HepG2 (cell line): ENCODE results near the gene PCDHGA9. TPM values are rescaled to one million over a fixed set of nuclear protein-coding genes. Genes with fewer than 3 reads are reported as not detected.
A peak's percentile ranks its signal among the peaks of the same experiment; 100 is the strongest.

Experiments used
- ATAC-seq: fragments of 200-7000 bp; cut with Tn5 transposase; 3 replicates; pipeline ENCODE4 v1.9.1; 2020; ENCODE audit warnings: mild to moderate bottlenecking, moderate library complexity
- Bru-seq: library from RNA; stranded (reverse); fragments of 400-500 nt; gene quantifications from one replicate; lab custom pipeline; 2021; lab: Mats Ljungman, UMichigan
- BruChase-seq, 2 experiments: library from RNA; stranded (reverse); fragments of 400-500 nt; gene quantifications; one replicate each; lab custom pipeline; 2021; lab: Mats Ljungman, UMichigan
- BruUV-seq: library from RNA; stranded (reverse); fragments of 400-500 nt; replicated peaks from 2 replicates; lab custom pipeline; 2021; lab: Mats Ljungman, UMichigan
- CTCF ChIA-PET: fragments of 300-600 bp; formaldehyde crosslinking; extraction: SDS; loops from one replicate; lab custom pipeline; 2021; ENCODE audit warnings: low total read pairs, inconsistent platforms, low intra/inter-chr PET ratio; lab: Yijun Ruan, JAX
- POLR2A ChIA-PET: fragments of 350-600 bp; sonication (Branson Sonifier 250); formaldehyde crosslinking; loops from one replicate; lab custom pipeline; 2020; ENCODE audit warnings: antibody characterized with exemption, inconsistent platforms; lab: Yijun Ruan, JAX
- DNase-seq: peaks from one replicate; pipeline ENCODE4 v3.0.0-alpha.2; 2015; ENCODE audit warnings: low spot score
- FAIRE-seq: peaks from 3 replicates; lab custom pipeline; 2011; peaks lifted over from hg19 to GRCh38; lab: Jason Lieb, UNC
- H2AFZ ChIP-seq: one replicate; pipeline ENCODE4 v1.6.1; 2011; ENCODE audit warnings: low read length, inconsistent platforms
- H3K27ac ChIP-seq: fragments of 300-600 bp; 3 replicates; pipeline ENCODE4 v1.8.0; 2011; ENCODE audit warnings: mixed run types, mild to moderate bottlenecking, mixed read lengths, low read length, inconsistent platforms; ENCODE audit not compliant: insufficient read depth; ENCODE audit errors: extremely low read length
- H3K27me3 ChIP-seq, 2 experiments: fragments of 200-600 bp in 1 of 2; 2 replicates in 1 of 2; 3 replicates in 1 of 2; pipeline versions ENCODE4 v1.6.0 to v1.8.0; 2011; ENCODE audit warnings: low read length in 2 of 2, mild to moderate bottlenecking in 2 of 2, moderate library complexity in 2 of 2, inconsistent platforms in 1 of 2; ENCODE audit not compliant: insufficient read depth in 2 of 2, control insufficient read depth in 1 of 2
- H3K36me3 ChIP-seq, 2 experiments: fragments of 200-600 bp in 1 of 2; replicated peaks in 1 of 2; 2 replicates in 1 of 2; 3 replicates in 1 of 2; pipeline versions ENCODE4 v1.5.1 to v1.8.0; 2011; ENCODE audit warnings: low read length in 2 of 2, inconsistent platforms in 1 of 2; ENCODE audit not compliant: insufficient read depth in 2 of 2, control insufficient read depth in 1 of 2
- H3K4me1 ChIP-seq: 2 replicates; pipeline ENCODE4 v1.5.1; 2012; ENCODE audit warnings: low read length, inconsistent platforms; ENCODE audit not compliant: insufficient read depth
- H3K4me2 ChIP-seq: 2 replicates; pipeline ENCODE4 v1.6.0; 2011; ENCODE audit warnings: low read depth, low read length, inconsistent platforms
- H3K4me3 ChIP-seq, 3 experiments: fragments of 200-600 bp in 1 of 3; sonication (generic), shearing (Covaris generic) in 1 of 3; replicated peaks in 1 of 3; 2 replicates each; pipeline ENCODE4 v1.5.1; 2011 to 2016; ENCODE audit warnings: low read length in 3 of 3, inconsistent platforms in 2 of 3, low read depth in 2 of 3, mild to moderate bottlenecking in 2 of 3, control low read depth in 1 of 3, mixed read lengths in 1 of 3; ENCODE audit not compliant: insufficient read depth in 1 of 3
- H3K79me2 ChIP-seq: one replicate; pipeline ENCODE4 v1.6.1; 2011; ENCODE audit warnings: low read length, inconsistent platforms; ENCODE audit not compliant: insufficient read depth
- H3K9ac ChIP-seq: 2 replicates; pipeline ENCODE4 v1.6.0; 2011; ENCODE audit warnings: mild to moderate bottlenecking, low read depth, low read length, inconsistent platforms; ENCODE audit not compliant: insufficient read depth
- H3K9me3 ChIP-seq: 2 replicates; pipeline ENCODE4 v1.5.1; 2012; ENCODE audit warnings: mild to moderate bottlenecking, low read length
- H4K20me1 ChIP-seq: 2 replicates; pipeline ENCODE4 v1.6.0; 2011; ENCODE audit warnings: inconsistent platforms, mild to moderate bottlenecking, low read length, moderate library complexity; ENCODE audit not compliant: insufficient read depth
- SOX13 ChIP-seq, 3 experiments: fragments of 450-650 bp in 1 of 3; sonication (generic) in 1 of 3; formaldehyde crosslinking in 1 of 3; IDR thresholded peaks in 2 of 3; conservative IDR thresholded peaks in 1 of 3; 2 replicates each; pipeline versions ENCODE4 v1.5.0 to v1.6.1; 2016 to 2020; ENCODE audit warnings: antibody characterized with exemption in 1 of 3, mild to moderate bottlenecking in 1 of 3, missing compliant biosample characterization in 1 of 3, missing genetic modification reagents in 1 of 3, moderate library complexity in 1 of 3
- STAG1 ChIP-seq: sonication (generic); formaldehyde crosslinking; IDR thresholded peaks from 2 replicates; pipeline ENCODE4 v1.4.0; 2020; ENCODE audit warnings: missing genetic modification reagents
- WGBS: methylation state at CpG from one replicate; pipeline ENCODE4 v1.1.6; 2017; ENCODE audit warnings: low lambda C conversion rate; 5-methylcytosine and 5-hydroxymethylcytosine counted together
- in situ Hi-C: cut with HindIII; loops from 2 replicates; pipeline ENCODE4 v1.10.0; 2017; ENCODE audit warnings: low pct_unique_long_range_greater_than_20kb; ENCODE audit not compliant: extremely low pct_ligation_motif_present
- intact Hi-C: fragments of 100-400 bp; cut with micrococcal nuclease; formaldehyde crosslinking; loops from one replicate; pipeline ENCODE4 v1.10.0; 2022; ENCODE audit not compliant: unreplicated experiment
- long read RNA-seq, 2 experiments: library from RNA in 1 of 2; library from polyadenylated mRNA in 1 of 2; stranded (forward) in 1 of 2; unstranded in 1 of 2; transcript quantifications; one replicate each; pipeline ENCODE4 v2.0.0, GENCODE V29; 2019 to 2022
- polyA minus RNA-seq, 3 experiments: library from RNA; depleted of rRNA, polyadenylated mRNA; stranded (reverse); fragments of >200 nt; gene quantifications; 2 replicates each; pipeline ENCODE4 v1.2.3, GENCODE V29; 2011; ENCODE audit warnings: low replicate concordance in 1 of 3
- polyA plus RNA-seq, 8 experiments: library from polyadenylated mRNA; depleted of rRNA in 3 of 8; stranded (reverse) in 7 of 8; unstranded in 1 of 8; fragments of >200 nt; fragmentation: Illumina TruSeq in 4 of 8; extraction: Trizol in 4 of 8; gene quantifications; 2 replicates each; pipeline versions ENCODE4 v1.2.1 to v1.2.3, GENCODE V29; 2011 to 2016; ENCODE audit warnings: low read depth in 4 of 8, missing spikeins in 1 of 8, mixed read lengths in 1 of 8; ENCODE audit not compliant: insufficient read depth in 1 of 8
- total RNA-seq, 5 experiments: library from RNA; depleted of rRNA; stranded (reverse); fragments of >200 nt; fragmentation: Illumina TruSeq; extraction: Trizol; gene quantifications; 2 replicates each; pipeline ENCODE4 v1.2.3, GENCODE V29; 2016; ENCODE audit warnings: low read depth in 1 of 5
- TF ChIP-seq, protein P1 (sequence below): sonication (generic); formaldehyde crosslinking; IDR thresholded peaks from 2 replicates; pipeline ENCODE4 v1.5.0; 2020; ENCODE audit warnings: mild to moderate bottlenecking, missing genetic modification reagents, moderate library complexity

PCDHGA9 gene
- 0.38 TPM in 1 of 2 replicates, not detected in the other for total RNA-seq (2016; rRNA removed; fragmentation: Illumina TruSeq; extraction: Trizol)
- total RNA-seq (2016; cell fraction: cytosol; rRNA removed; fragmentation: Illumina TruSeq; extraction: Trizol; ENCODE audit: low read depth): not detected in 2 replicates
- 0.22 TPM in 1 of 2 replicates, not detected in the other for total RNA-seq (2016; cell fraction: insoluble cytoplasmic fraction; rRNA removed; fragmentation: Illumina TruSeq; extraction: Trizol)
- total RNA-seq (2016; cell fraction: membrane; rRNA removed; fragmentation: Illumina TruSeq; extraction: Trizol): not detected in 2 replicates
- 1.1 and 1.8 TPM in 2 replicates for total RNA-seq (2016; cell fraction: nucleus; rRNA removed; fragmentation: Illumina TruSeq; extraction: Trizol)
- polyA plus RNA-seq (2011; rRNA removed): 0.04 and 0.09 TPM in 2 replicates
- polyA plus RNA-seq (2011; cell fraction: cytosol; rRNA removed): not detected in 2 replicates
- polyA plus RNA-seq (2011; cell fraction: nucleus; rRNA removed): 0.59 and 0.68 TPM in 2 replicates
- polyA plus RNA-seq (2012): not detected in 2 replicates
- polyA plus RNA-seq (2016; cell fraction: cytosol; fragmentation: Illumina TruSeq; extraction: Trizol; ENCODE audit: low read depth): not detected in 2 replicates
- not detected in 2 replicates for polyA plus RNA-seq (2016; cell fraction: insoluble cytoplasmic fraction; fragmentation: Illumina TruSeq; extraction: Trizol; ENCODE audit: low read depth)
- not detected in 2 replicates for polyA plus RNA-seq (2016; cell fraction: membrane; fragmentation: Illumina TruSeq; extraction: Trizol; ENCODE audit: low read depth)
- 0.17 and 0.18 TPM in 2 replicates for polyA plus RNA-seq (2016; cell fraction: nucleus; fragmentation: Illumina TruSeq; extraction: Trizol; ENCODE audit: insufficient read depth, low read depth)
- polyA minus RNA-seq (2011; rRNA and poly(A)+ RNA removed; ENCODE audit: low replicate concordance): 0.14 and 1.1 TPM in 2 replicates
- not detected in 2 replicates for polyA minus RNA-seq (2011; cell fraction: cytosol; rRNA and poly(A)+ RNA removed)
- polyA minus RNA-seq (2011; cell fraction: nucleus; rRNA and poly(A)+ RNA removed): 3.2 and 4.7 TPM in 2 replicates
- percentile 39 among the genes with signal in this experiment for Bru-seq, nascent RNA
- BruChase-seq, experiment 1, labeled RNA remaining after a 6-hour chase: percentile 49 among the genes with signal in this experiment
- BruChase-seq, experiment 2, labeled RNA remaining after a 2-hour chase: percentile 57 among the genes with signal in this experiment
- long read RNA-seq, experiment 1: 0 reads
- long read RNA-seq, experiment 2: 0 reads

DNA sequence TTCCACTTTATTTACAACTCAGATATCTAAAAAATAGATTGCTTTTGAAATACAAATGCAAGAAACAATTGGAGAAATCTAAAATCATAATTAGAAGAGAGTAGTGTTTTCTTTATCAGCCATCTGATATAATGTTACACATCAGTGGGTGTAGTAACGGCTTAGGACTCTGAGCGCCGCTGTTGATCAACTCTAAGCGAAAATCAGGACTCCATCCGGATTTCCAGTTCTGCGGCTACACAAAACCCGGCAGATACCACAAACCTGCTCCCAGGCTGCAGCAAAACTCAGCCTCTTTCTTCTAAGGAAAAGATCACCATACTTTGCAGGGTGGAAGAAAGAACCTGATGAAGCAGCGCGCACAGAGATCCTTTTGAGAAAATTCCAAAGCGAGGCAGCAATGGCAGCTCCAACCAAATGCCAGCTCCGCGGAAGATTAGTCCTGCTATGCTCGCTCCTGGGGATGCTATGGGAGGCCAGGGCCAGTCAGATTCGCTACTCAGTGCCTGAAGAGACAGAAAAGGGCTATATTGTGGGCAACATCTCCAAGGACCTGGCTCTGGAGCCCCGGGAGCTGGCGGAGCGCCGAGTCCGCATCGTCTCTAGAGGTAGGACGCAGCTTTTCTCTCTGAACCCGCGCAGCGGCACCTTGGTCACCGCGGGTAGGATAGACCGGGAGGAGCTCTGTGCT is at the start of gene PCDHGA9:
Gene PCDHGA9 (plus strand): TSS at position 226 of the 691 bp plus-strand sequence. CDS start 175 bp downstream, at position 401.
- H3K27ac ChIP-seq: no peak within 1 kb of the TSS
- no peak within 1 kb of the TSS for H2AFZ ChIP-seq
- WGBS: 79% methylated on average over 27 of the region's 27 CpGs
- no peaks in the 10 kb centered on the region for H3K79me2 ChIP-seq
- no peak for DNase-seq
- H3K27me3 ChIP-seq: no peaks in the 10 kb centered on the region; a peak in 1 of 5 replicates
- no peak within 1 kb of the TSS for H3K4me3 ChIP-seq
- BruUV-seq: no TSS peak
- no peaks in the 10 kb centered on the region for H4K20me1 ChIP-seq
- H3K36me3 ChIP-seq: no peaks in the 10 kb centered on the region
- no peak for ATAC-seq
- intact Hi-C loops: no loop called here
- FAIRE-seq: no peak
- in situ Hi-C loops: no loop called here
- CTCF ChIA-PET: no interaction called here
- H3K4me2 ChIP-seq: no peak within 1 kb of the TSS
- peaks cover 13% of the 10 kb centered on the region; the same call in 1 of the 2 replicates for H3K9me3 ChIP-seq
- H3K9ac ChIP-seq: no peak within 1 kb of the TSS
- H3K4me1 ChIP-seq: no peaks in the 10 kb centered on the region
- TF ChIP-seq, protein P1, sequence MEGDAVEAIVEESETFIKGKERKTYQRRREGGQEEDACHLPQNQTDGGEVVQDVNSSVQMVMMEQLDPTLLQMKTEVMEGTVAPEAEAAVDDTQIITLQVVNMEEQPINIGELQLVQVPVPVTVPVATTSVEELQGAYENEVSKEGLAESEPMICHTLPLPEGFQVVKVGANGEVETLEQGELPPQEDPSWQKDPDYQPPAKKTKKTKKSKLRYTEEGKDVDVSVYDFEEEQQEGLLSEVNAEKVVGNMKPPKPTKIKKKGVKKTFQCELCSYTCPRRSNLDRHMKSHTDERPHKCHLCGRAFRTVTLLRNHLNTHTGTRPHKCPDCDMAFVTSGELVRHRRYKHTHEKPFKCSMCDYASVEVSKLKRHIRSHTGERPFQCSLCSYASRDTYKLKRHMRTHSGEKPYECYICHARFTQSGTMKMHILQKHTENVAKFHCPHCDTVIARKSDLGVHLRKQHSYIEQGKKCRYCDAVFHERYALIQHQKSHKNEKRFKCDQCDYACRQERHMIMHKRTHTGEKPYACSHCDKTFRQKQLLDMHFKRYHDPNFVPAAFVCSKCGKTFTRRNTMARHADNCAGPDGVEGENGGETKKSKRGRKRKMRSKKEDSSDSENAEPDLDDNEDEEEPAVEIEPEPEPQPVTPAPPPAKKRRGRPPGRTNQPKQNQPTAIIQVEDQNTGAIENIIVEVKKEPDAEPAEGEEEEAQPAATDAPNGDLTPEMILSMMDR: peak; percentile 22
- TF ChIP-seq STAG1 (peak; percentile 26; the same call in 1 of the 2 replicates), SOX13 (IDR thresholded peaks at IDR 0.05) (no peak), SOX13 (CRISPR knock-in tag; conservative IDR thresholded peaks at IDR 0.05 in 1 of 2, IDR thresholded peaks at IDR 0.05 in 1 of 2) (no peak)
- TF ChIP-seq, all 625 proteins: peak for 2
- POLR2A ChIA-PET: no interaction called here
